Astrocyte (in vitro differentiated cells and primary cell): Measurements from ENCODE around the gene CCDC158. TPM values are rescaled to one million over a fixed set of nuclear protein-coding genes. Genes with fewer than 3 reads are reported as not detected.

Experiments
- DNase-seq: peaks from one replicate; pipeline ENCODE4 v3.0.0-alpha.2; 2010; ENCODE audit warnings: low read depth
- FAIRE-seq: peaks from 2 replicates; lab custom pipeline; 2011; peaks lifted over from hg19 to GRCh38; lab: Jason Lieb, UNC
- H2AFZ ChIP-seq: 2 replicates; pipeline ENCODE4 v1.6.0; 2012; ENCODE audit warnings: low read depth, low read length, inconsistent platforms
- H3K27ac ChIP-seq: 2 replicates; pipeline ENCODE4 v1.5.1; 2011; ENCODE audit warnings: low read depth, low read length, inconsistent platforms
- H3K27me3 ChIP-seq: 2 replicates; pipeline ENCODE4 v1.6.0; 2011; ENCODE audit warnings: low read length, inconsistent platforms; ENCODE audit not compliant: insufficient read depth
- H3K36me3 ChIP-seq: 2 replicates; pipeline ENCODE4 v1.5.1; 2011; ENCODE audit warnings: low read length, inconsistent platforms; ENCODE audit not compliant: insufficient read depth
- H3K4me1 ChIP-seq: 2 replicates; pipeline ENCODE4 v1.5.1; 2011; ENCODE audit warnings: low read length, inconsistent platforms; ENCODE audit not compliant: insufficient read depth
- H3K4me2 ChIP-seq: 2 replicates; pipeline ENCODE4 v1.6.0; 2012; ENCODE audit warnings: low read length, inconsistent platforms
- H3K4me3 ChIP-seq: 2 replicates; pipeline ENCODE4 v1.5.1; 2011; ENCODE audit warnings: low read depth, mild to moderate bottlenecking, low read length, inconsistent platforms; ENCODE audit not compliant: insufficient read depth
- H3K79me2 ChIP-seq: 2 replicates; pipeline ENCODE4 v1.6.0; 2012; ENCODE audit warnings: mild to moderate bottlenecking, low read length, inconsistent platforms; ENCODE audit not compliant: insufficient read depth
- H3K9ac ChIP-seq: 2 replicates; pipeline ENCODE4 v1.6.0; 2012; ENCODE audit warnings: mild to moderate bottlenecking, low read length, inconsistent platforms
- H3K9me3 ChIP-seq: 2 replicates; pipeline ENCODE4 v1.5.1; 2012; ENCODE audit warnings: low read depth, mild to moderate bottlenecking, low read length, inconsistent platforms; ENCODE audit not compliant: insufficient read depth
- H4K20me1 ChIP-seq: 2 replicates; pipeline ENCODE4 v1.6.0; 2012; ENCODE audit warnings: low read length, inconsistent platforms; ENCODE audit not compliant: insufficient read depth
- H3K27ac Mint-ChIP-seq: one replicate; pipeline ENCODE4 v1.8.0; 2021; ENCODE audit warnings: mild to moderate bottlenecking, mixed read lengths; ENCODE audit not compliant: unreplicated experiment
- H3K27me3 Mint-ChIP-seq: one replicate; pipeline ENCODE4 v1.8.0; 2021; ENCODE audit warnings: low read depth, mixed read lengths; ENCODE audit not compliant: unreplicated experiment
- H3K36me3 Mint-ChIP-seq: one replicate; pipeline ENCODE4 v1.8.0; 2021; ENCODE audit warnings: low read depth, mixed read lengths; ENCODE audit not compliant: unreplicated experiment
- H3K4me1 Mint-ChIP-seq: one replicate; pipeline ENCODE4 v1.8.0; 2021; ENCODE audit warnings: low read depth, mixed read lengths; ENCODE audit not compliant: unreplicated experiment
- H3K4me3 Mint-ChIP-seq: one replicate; pipeline ENCODE4 v1.8.0; 2021; ENCODE audit warnings: mild to moderate bottlenecking, moderate library complexity, mixed read lengths; ENCODE audit not compliant: unreplicated experiment
- H3K9me3 Mint-ChIP-seq: one replicate; pipeline ENCODE4 v1.8.0; 2021; ENCODE audit warnings: mild to moderate bottlenecking, mixed read lengths; ENCODE audit not compliant: unreplicated experiment
- CTCF ChIP-seq: IDR thresholded peaks from 2 replicates; pipeline ENCODE4 v1.5.1; 2011; ENCODE audit warnings: low read depth, mild to moderate bottlenecking, inconsistent platforms, low read length, moderate library complexity; ENCODE audit not compliant: insufficient read depth
- EZH2 ChIP-seq: IDR thresholded peaks from 2 replicates; pipeline ENCODE4 v1.6.1; 2012; ENCODE audit warnings: mild to moderate bottlenecking, low read length, inconsistent platforms; ENCODE audit not compliant: insufficient read depth
- total RNA-seq: library from RNA; stranded (reverse); gene quantifications from 2 replicates; pipeline ENCODE4 v1.2.1, GENCODE V29; 2021

Gene CCDC158
- total RNA-seq, 1 donor from 2014 or later: not detected

GRCh38 chr4:76453232-76453631, 32.3 kb upstream of the CCDC158 start:
- no peak overlapping the region for H3K27ac Mint-ChIP-seq
- TF ChIP-seq EZH2 (no peak), CTCF (no peak)
- peaks cover 1% of the 10 kb centered on the region for H3K9me3 Mint-ChIP-seq
- Histone ChIP-seq H3K27ac (no peak overlapping the region), H3K4me2 (no peak overlapping the region), H3K9ac (no peak overlapping the region), H2AFZ (no peak overlapping the region), H3K9me3 (no peaks in the 10 kb centered on the region), H3K79me2 (peaks cover 14% of the 10 kb centered on the region), H3K4me3 (no peak overlapping the region), H3K27me3 (no peaks in the 10 kb centered on the region), H4K20me1 (no peaks in the 10 kb centered on the region), H3K36me3 (no peaks in the 10 kb centered on the region), H3K4me1 (peaks cover 25% of the 10 kb centered on the region)
- H3K4me3 Mint-ChIP-seq: no peak overlapping the region
- DNase-seq (no peak), FAIRE-seq (no peak)
- H3K27me3 Mint-ChIP-seq: no peaks in the 10 kb centered on the region
- no peaks in the 10 kb centered on the region for H3K36me3 Mint-ChIP-seq
- H3K4me1 Mint-ChIP-seq: peaks cover 25% of the 10 kb centered on the region

GRCh38 chr4:76449833-76450232, 28.9 kb upstream of the CCDC158 start:
- H3K9me3 Mint-ChIP-seq: peaks cover 1% of the 10 kb centered on the region
- peak overlapping the region; percentile 93 for H3K27ac Mint-ChIP-seq
- peaks cover 39% of the 10 kb centered on the region for H3K4me1 Mint-ChIP-seq
- Histone ChIP-seq H4K20me1 (no peaks in the 10 kb centered on the region), H3K36me3 (no peaks in the 10 kb centered on the region), H2AFZ (no peak overlapping the region), H3K27ac (peak overlapping the region; percentile 2), H3K4me2 (peak overlapping the region; percentile 9), H3K9ac (no peak overlapping the region), H3K4me3 (no peak overlapping the region), H3K79me2 (peaks cover 19% of the 10 kb centered on the region), H3K27me3 (no peaks in the 10 kb centered on the region), H3K9me3 (no peaks in the 10 kb centered on the region), H3K4me1 (peaks cover 34% of the 10 kb centered on the region)
- no peaks in the 10 kb centered on the region for H3K27me3 Mint-ChIP-seq
- FAIRE-seq (no peak), DNase-seq (peak; percentile 42)
- H3K36me3 Mint-ChIP-seq: peaks cover 2% of the 10 kb centered on the region
- peak overlapping the region; percentile 6 for H3K4me3 Mint-ChIP-seq
- TF ChIP-seq CTCF (no peak), EZH2 (no peak)

GRCh38 chr4:76449362-76449767, 28.4 kb upstream of the CCDC158 start:
- Histone ChIP-seq H3K36me3 (no peaks in the 10 kb centered on the region), H3K4me1 (peaks cover 34% of the 10 kb centered on the region), H3K27ac (no peak overlapping the region), H2AFZ (no peak overlapping the region), H3K27me3 (no peaks in the 10 kb centered on the region), H3K79me2 (peaks cover 19% of the 10 kb centered on the region), H3K4me3 (no peak overlapping the region), H3K9me3 (no peaks in the 10 kb centered on the region), H4K20me1 (no peaks in the 10 kb centered on the region), H3K9ac (no peak overlapping the region), H3K4me2 (peak overlapping the region; percentile 9)
- Mint-ChIP-seq H3K36me3 (peaks cover 2% of the 10 kb centered on the region), H3K4me1 (peaks cover 39% of the 10 kb centered on the region), H3K27me3 (no peaks in the 10 kb centered on the region), H3K9me3 (peaks cover 1% of the 10 kb centered on the region), H3K4me3 (no peak overlapping the region), H3K27ac (peak overlapping the region; percentile 93)
- DNase-seq (peak; percentile 86), FAIRE-seq (no peak)
- TF ChIP-seq EZH2 (no peak), CTCF (no peak)
